ENCODE data around the gene DDX1. TPM values are rescaled to one million over a fixed set of nuclear protein-coding genes. Genes with fewer than 3 reads are reported as not detected.
"Not testable (repeated sequence)": the region's sequence is repeated elsewhere in the genome, so short reads cannot be mapped to it uniquely, and the experiment has no call there.

DDX1 gene
- polyA plus RNA-seq, 1 experiment = 49.6 TPM

DNA sequence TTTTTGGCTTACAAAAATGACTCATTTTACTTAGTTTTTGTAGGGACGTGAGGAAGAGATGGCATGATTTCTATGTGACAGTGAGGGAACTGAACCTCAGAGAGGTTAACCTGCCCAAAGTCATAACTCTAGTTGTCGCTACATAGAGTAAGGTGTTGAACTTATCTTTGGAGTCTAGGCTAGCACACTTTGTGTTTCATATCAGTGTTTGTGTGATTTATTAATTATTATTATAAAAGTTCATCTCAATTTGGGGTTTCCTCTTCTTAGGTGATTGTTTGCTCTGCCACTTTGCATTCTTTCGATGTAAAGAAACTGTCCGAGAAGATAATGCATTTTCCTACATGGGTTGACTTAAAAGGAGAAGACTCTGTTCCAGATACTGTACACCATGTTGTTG, 28.3 kb downstream of the DDX1 start:
- ChIA-PET POLR2A (no interaction called here), CTCF (no interaction called here)

DNA sequence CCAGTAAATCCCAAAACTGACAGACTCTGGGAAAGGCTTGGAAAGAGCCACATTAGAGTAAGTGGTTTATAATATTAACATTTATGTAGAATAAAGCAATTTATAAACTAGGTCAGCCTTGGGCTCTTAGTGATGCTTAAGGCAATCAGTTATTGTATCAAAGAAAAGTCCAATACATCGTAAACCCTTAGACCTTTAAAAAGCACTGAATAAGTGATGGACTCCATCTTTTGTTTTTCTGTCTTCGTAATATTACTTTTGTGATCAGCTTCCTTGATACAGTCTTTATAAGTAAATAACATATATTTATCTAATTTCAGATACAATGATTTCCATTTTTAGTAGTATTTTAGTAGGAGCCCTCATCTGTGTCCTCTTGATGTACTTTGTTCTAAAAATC, 28.7 kb downstream of the DDX1 start:
- POLR2A ChIA-PET = no interaction called here
- Histone ChIP-seq H3K27me3 (ENCODE audit: control insufficient read depth, insufficient read depth, low read length) (no peaks in the 10 kb centered on the region), H3K36me3 (ENCODE audit: control insufficient read depth, insufficient read depth, low read length) (peaks cover 17% of the 10 kb centered on the region), H3K4me3 (ENCODE audit: low read depth, low read length) (no peak overlapping the region)
- TF ChIP-seq CTCF (IDR thresholded peaks at IDR 0.05; ENCODE audit: insufficient read depth, low read depth, low read length) = no peak
- CTCF ChIA-PET = no interaction called here
- no peak for DNase-seq (ENCODE audit: low read depth)

More for the DNA sequence above, 28.3 kb downstream of the DDX1 start:
- no peak for TF ChIP-seq CTCF (IDR thresholded peaks at IDR 0.05; ENCODE audit: insufficient read depth, low read depth, low read length)
- DNase-seq (ENCODE audit: low read depth) = no peak
- no peak overlapping the region for H3K4me3 ChIP-seq (ENCODE audit: low read depth, low read length)
- no peaks in the 10 kb centered on the region for H3K27me3 ChIP-seq (ENCODE audit: control insufficient read depth, insufficient read depth, low read length)
- H3K36me3 ChIP-seq (ENCODE audit: control insufficient read depth, insufficient read depth, low read length) = peaks cover 17% of the 10 kb centered on the region

- Histone ChIP-seq H3K36me3 (ENCODE audit: control insufficient read depth, insufficient read depth, low read length) (peaks cover 17% of the 10 kb centered on the region), H3K4me3 (ENCODE audit: low read depth, low read length) (no peak overlapping the region), H3K27me3 (ENCODE audit: control insufficient read depth, insufficient read depth, low read length) (no peaks in the 10 kb centered on the region)
- CTCF ChIA-PET = no interaction called here
- TF ChIP-seq CTCF (IDR thresholded peaks at IDR 0.05; ENCODE audit: insufficient read depth, low read depth, low read length) = no peak
- no peak for DNase-seq (ENCODE audit: low read depth)
- POLR2A ChIA-PET = no interaction called here
Measured at GRCh38 chr2:15620857-15621471, 29.3 kb downstream of the DDX1 start.

GRCh38 chr2:15621472-15621870, 29.8 kb downstream of the DDX1 start:
- H3K36me3 ChIP-seq (ENCODE audit: control insufficient read depth, insufficient read depth, low read length) = peaks cover 17% of the 10 kb centered on the region
- H3K27me3 ChIP-seq (ENCODE audit: control insufficient read depth, insufficient read depth, low read length); CTCF ChIA-PET; POLR2A ChIA-PET; H3K4me3 ChIP-seq (ENCODE audit: low read depth, low read length); DNase-seq (ENCODE audit: low read depth): not testable (repeated sequence)

GRCh38 chr2:15622214-15622613, 30.5 kb downstream of the DDX1 start:
- ChIA-PET CTCF (no interaction called here), POLR2A (no interaction called here)
- Histone ChIP-seq H3K4me3 (ENCODE audit: low read depth, low read length) (no peak overlapping the region), H3K36me3 (ENCODE audit: control insufficient read depth, insufficient read depth, low read length) (peaks cover 17% of the 10 kb centered on the region), H3K27me3 (ENCODE audit: control insufficient read depth, insufficient read depth, low read length) (no peaks in the 10 kb centered on the region)
- no peak for TF ChIP-seq CTCF (IDR thresholded peaks at IDR 0.05; ENCODE audit: insufficient read depth, low read depth, low read length)
- DNase-seq (ENCODE audit: low read depth) = no peak
